Inflammatory macrophage treated with lipopolysaccharide for 1 hour (primary cell): ENCODE data around the gene DHX58.

Source experiments
- DNase-seq, 2 donors: peaks; one replicate each; pipeline ENCODE4 v3.0.0-alpha.2; 2020 to 2022

The DHX58 gene

DNA sequence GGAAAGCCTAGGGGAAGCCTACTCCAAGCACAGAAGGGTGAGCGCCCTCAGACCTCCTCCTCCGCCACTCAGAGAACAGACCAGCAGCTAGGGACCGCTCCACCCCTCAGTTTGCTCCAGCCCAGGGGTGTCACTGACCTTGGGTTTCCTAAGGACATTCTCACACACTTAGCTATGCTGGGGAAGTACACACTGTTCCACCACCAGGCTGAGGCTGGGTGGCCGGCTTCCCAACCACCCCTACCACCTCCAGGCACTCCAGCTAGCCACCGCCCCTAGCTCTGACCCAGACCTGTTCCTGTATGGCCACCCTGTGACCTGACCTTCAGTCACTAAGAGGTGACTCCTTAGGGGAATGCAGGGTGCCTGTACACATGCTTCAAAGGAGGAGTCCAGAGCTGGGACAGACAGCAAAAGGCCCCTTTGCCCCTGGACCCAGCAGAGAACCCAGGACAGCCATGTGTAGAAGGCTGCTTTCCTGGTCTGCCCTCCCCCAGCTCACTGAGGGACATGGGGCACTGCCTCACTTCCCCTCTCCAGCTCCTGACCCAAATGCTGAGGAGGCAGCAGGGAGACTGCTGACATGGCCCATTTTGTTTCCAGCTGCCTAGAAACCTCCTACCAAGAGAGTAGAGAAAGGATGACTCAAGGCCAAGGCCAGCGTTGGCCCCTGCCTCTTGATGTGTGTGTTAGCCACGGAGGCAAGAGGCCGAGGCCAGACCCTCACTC is 16.8 kb upstream of the DHX58 start:
- peak; percentile 33 to 58 for DNase-seq

DNA sequence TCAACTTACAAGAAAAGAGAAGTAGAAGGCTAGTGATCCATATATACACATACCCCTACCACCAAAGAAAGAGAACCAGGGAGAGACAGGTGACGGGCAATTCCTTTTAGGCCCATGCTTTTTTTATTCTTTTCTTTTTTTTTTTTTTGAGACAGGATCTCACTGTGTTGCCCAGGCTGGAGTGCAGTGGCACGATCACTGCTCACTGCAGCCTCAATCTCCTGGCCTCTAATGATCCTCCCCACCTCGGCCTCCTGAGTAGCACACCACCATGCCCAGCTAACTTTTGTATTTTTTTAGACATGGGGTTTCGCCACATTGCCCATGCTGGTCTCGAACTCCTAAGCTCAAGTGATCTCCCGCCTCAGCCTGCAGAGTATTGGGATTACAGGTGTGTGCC is 14.9 kb upstream of the DHX58 start:
- DNase-seq: no peak

DNA sequence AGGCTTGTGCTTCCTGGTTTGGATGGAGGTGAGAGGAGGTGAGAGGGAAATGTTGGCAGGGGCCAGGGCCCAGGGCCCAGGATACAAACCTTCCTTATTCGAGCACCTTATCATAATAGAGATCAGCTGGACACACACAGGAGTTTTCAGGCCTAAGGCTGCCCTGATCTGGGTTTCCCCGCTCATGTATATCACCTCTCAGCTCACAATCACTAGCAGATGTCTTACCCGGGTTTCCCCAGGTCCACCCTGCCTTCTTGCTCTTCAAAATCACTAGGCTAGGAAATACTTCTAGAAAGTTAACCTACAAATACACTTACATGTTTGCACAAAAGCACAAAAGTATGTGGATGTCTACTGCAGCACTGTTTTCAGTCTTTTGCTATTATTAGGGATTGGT is 14.3 kb upstream of the DHX58 start:
- DNase-seq: no peak

DNA sequence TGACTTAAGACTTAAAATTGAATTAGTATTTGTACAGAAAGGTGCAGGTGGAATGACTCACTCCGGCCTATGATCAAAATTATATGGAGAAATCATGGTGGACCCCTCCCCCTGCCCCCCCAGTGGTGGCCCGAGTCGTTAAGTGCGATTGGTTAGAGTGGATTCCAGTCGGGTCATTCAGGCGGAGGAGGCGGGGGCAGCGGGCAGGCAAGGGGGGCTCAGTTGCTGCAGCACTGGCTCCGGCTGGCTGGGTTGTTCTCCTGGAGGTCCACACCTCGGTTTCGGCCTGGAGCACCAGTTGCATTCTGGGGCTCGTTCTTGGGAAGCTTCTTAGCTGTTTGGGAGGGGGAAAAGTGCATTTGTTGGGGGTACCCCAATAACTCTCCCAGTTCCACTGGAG is 13.1 kb upstream of the DHX58 start:
- DNase-seq: no peak

DNA sequence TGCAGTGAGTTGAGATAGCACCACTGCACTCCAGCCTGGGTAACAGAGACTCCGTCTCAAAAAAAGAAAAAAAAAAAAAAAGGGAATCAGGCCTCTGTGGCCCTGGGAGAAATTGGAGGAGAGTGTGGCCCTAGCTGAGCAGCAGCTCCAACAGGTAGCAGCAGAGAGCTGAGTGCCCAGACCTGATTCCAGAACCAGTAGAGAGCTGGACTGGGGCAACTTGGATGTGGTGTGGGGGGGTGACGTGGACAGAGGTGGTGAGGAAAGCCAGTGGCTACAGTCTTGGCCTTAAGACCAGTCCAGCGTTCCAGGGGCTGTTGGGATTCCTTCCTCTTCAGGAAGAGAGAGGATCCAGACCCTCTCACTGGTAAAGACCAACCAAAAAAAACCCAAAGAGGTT is 11.7 kb upstream of the DHX58 start:
- no peak for DNase-seq

DNA sequence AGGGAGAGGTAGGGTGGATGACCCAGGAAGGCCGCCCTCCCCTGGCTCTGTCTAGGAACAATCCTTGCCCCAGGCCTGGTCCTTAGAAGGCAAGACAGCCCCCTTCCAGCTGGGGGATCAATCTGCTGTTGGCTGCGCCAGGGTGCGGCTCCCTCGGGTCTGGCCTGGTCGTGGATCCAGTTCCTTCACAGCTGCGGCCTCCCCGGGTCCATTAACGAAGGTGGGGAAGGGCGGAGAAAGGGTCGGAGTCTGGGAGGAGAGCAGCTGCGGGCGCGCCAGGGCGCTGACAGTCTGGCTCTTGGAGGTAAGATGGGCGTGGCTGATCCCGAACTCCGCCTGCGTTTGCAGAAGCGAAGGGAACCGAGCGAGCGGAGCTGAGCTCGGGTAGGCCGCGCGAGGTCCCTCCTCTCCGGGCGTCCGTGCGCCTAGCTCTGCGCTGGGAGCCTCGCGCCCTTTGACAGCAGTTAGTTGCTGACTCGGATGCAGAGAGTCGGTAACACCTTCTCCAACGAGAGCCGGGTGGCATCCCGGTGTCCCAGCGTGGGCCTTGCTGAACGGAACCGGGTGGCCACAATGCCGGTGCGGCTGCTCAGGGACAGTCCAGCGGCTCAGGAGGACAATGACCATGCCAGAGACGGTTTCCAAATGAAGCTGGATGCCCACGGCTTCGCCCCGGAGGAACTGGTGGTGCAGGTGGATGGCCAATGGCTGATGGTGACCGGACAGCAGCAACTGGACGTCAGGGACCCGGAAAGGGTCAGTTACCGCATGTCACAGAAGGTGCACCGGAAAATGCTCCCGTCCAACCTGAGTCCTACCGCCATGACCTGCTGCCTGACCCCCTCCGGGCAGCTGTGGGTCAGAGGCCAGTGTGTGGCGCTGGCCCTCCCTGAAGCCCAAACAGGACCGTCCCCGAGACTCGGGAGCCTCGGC is 10.1 kb upstream of the DHX58 start, which contains the start of gene HSPB9:
Gene HSPB9 (plus strand): TSS at position 434 of the 933 bp plus-strand sequence. CDS start 47 bp downstream, at position 481.
- no peak for DNase-seq

DNA sequence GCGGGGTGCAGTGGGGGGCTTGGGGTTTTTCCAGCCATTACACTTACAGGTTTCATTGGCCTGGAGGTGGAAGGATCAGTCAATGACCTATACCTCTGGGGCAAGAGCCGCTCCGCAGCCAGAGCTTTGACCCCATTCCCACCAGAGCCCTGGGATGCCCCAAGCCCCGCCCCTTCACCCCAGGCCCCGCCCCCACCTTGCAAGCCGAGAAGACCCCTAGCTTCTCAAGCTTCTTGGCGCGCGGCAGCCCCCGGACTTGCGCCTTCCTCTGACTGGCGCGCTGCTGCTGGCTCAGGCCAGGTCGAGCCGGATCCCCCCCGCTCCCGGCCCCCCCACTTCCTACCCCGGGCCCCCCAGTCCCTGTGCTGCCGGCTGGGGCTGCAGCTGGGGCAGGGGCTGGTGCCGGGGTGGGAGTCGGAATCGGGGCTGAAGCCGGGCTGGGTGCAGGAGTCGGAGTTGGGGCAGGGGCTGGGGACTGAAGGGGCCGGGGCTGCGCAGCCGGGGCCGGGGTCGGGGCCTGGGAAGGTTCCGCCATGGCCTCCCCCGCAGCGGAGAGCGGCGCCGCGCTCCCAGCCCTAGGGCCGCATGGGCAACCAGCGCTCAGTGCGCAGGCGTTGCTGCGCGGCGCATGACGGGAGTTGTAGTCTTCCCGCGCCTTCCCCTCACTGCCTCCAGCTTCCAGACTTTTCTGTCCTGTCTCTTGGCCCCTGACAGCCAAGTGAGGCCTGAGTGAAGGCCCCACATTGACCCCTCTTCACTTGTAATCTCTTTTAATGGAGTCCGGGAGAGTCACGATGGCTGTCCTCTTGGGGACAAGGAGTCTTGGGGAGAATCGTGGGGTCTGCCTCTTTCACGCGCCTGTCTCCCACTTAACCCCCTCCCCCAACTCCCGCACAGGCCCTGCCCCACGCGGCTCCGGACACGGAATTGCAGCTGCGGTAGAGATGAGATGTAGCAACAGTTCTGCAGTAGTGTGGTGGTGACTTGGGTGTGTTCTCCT is 8.6 kb upstream of the DHX58 start, which contains the start of gene KAT2A:
Gene KAT2A (minus strand): TSS at position 598 of the 1,000 bp plus-strand sequence. CDS start 63 bp downstream, at position 535.
- DNase-seq: peak; percentile 70 to 84

DNA sequence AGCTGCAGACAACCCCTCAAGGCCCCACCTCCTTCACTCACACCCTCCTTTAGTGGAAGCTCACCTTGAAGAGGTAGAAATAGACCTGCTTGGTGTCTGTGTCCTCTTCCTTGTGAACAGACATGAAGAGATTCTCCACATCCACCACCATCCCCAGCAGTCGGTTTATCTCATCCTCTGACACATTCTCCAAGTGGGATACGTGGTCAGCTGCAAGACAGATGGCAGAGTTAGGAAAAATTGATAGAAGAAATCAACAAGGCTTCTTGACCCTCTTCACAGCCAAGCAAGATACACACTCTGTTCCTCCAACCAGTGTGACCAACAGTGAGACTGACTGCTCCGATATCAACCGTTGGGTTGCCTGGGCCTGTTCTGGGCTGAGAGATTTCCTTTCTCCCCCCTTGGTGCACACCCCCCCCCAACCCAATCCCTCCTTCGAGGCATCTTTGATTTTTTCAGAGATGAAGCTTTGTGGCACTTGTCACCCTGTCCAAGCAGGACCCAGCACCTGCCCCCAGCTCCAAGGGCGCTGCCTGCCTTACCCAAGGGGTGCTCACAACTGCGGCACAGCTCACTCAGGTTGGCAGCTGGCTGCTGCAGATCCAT is 7.8 kb upstream of the DHX58 start:
- no peak for DNase-seq

DNA sequence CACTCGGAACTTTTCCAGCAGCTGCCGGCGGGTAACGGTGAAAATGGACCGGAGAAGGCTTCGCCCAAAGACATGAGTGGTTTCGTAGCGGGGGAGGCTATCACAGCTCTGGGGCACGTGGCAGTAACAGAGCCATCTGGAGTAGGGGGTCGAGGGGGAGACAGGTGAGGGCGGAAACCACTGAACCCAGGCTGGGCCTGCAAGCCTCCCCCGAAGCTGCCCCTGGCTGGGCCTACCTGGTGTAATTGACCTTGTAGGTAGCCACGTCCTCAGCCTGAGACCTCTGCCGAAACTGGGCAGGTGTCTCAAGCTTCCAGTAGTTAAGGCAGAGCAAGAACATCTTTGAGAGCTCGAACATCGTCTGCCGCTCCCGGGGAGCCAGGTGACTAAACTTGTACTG is 6.8 kb upstream of the DHX58 start:
- no peak for DNase-seq

DNA sequence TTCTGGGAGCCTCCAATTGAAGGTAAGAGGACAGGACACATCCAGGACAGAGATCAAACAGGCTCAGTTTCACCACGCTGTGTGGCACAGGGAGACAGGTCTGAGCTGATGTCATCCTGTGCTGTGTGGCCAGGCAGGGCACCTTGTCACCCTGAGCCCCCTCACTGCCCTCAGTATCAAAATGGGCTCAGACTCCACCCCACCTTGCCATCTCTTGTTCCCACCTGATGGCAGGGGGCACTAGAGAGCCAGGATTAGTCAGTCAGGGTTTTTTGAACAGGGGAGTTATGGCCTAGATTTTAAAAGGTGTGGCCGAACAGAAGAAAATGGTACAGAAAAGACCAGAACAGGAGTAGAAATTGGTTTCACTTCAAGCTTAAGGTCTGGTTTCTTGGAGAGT is 6.0 kb upstream of the DHX58 start:
- no peak for DNase-seq

DNA sequence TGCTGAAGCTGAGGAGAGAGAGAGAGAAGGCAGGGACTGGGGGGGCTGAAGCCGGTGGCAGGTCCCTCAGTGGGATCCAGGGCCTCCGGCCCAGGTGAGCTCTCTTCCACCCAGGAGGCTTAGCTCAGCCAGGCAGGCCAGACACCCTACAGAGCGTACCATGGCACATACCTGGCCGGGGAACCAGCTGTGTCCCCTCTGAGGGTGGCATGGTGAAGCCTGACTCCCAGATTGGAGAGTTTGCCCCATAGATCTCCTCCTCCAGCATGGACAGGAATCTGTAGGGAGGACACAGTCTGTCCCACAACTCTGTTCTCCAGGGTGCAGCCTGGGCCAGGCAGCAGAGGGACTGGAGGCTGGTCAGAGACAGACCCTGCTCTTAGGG is 5.6 kb upstream of the DHX58 start:
- DNase-seq: no peak

DNA sequence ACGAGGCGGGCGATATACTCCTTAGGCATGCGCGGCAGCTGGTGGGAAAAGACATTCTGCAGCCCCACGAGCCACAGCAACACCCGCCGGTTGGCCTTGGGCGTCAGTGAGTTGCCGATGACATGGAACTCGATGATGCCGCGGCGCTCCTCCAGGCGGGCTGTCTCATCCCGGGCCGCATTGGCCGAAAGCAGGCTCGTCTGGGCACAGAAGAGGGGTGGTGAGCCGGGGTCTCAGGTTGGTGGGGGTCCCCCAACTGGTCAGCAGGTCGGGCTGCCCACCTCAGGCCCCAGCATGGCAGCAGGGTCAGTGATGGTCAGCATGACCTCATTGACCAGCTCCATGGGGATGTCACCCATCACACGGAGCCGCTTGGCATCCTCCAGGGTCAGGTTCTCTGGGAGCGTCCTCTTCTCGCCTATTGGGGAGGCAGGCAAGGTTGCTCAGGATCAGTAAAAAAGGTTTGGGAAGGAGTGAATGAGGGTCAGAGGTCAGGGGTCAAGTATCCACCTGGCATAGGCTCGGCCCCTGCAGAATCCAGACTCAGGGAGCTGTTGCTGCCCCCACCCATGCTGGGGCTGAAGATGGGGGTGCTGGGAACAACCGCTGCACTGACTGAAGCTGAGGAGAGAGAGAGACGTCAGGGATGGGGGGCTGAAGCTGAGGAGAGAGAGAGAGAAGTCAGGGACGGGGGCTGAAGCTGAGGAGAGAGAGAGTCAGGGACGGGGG is 5.0 kb upstream of the DHX58 start:
- DNase-seq: no peak

DNA sequence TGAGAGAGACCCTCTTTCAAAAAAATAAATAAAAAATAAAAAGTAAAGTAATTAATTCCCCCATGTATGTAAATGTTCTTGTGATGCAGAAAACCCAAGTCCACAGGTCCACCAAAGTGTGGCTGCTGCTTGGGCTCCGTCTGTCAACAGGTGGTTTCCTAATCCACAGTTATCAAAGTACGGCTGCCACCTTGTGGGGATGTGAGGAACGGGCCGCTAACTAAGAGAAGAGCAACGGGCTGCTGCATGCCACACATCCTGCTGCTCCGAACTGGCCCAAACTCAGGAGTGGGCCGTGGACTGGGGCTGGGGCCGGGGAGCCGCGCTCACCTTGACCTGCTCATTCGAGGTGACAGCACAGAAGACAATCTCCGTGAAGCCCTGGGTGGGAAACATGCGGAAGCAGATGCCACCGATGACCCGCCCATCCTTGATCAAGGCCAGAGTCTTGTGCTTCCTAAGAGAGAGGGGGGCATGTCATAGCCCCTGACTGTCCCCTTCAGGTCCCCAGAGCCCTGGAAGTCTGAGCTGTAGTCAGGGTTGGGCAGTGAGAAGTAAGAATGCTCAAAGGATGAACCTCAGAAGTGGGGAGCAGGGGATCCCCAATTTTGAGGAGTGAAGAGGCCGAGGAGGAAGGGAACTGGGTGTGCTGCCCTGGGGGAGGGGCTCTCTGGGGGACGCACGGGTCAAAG is 4.3 kb upstream of the DHX58 start:
- DNase-seq: peak; percentile 67 to 94

DNA sequence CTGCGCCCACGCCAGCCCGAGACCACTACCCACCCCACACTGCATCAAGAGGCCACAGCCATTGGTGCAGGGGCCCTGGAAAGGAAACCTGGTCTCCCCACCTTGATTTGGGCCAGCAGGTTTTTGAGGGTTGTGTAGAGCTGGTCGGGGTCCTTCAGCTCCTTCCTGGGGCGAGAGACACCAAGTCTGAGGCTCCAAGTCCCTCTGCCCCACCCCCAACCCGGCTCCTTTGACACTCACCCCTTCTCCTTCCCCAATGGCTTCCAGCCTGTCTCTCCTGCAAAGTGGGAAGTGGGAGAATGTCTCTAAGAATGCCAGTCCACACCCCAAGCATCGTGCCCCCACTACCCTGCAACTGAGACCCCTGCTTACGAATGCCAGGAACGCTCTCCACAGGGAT is 1.6 kb upstream of the DHX58 start:
- DNase-seq: no peak

DNA sequence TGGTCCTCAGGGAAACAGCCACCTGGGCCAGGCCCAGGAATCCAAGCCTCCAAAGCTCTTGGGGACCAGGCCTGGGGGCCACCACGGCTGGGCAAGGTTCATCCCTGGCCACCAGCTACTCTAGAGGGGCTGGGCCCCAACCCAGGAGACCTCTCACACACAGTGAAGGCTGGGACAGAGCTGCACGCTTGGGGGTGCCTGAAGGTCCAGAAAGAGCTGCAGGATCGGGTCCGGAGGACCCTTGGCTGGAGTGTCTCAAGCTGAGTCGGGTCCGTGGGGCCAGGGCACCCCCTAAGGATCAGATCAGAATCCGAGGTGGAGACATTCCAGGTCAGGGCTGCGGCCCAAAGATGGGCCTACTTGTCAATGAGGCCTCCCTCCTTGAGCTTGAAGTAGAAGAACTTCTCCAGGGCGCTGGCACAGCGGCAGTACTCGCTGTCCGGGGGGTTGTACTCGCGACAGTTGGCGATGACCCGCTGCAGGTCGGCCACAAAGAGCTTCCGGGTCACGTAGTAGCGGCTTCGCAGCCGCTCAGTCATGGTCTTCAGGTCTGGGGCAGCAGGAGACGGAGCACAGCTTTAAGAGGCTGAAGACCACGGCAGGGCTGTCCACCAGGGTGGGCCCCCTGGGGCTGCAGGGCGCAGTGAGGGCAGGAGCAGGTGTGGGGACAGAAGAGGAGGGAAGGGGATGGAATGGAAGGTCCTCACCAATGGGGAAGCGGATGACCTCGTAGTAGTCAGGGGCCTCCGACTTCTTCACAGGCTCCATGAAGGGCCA is 967 bp upstream of the DHX58 start:
- no peak for DNase-seq

DNA sequence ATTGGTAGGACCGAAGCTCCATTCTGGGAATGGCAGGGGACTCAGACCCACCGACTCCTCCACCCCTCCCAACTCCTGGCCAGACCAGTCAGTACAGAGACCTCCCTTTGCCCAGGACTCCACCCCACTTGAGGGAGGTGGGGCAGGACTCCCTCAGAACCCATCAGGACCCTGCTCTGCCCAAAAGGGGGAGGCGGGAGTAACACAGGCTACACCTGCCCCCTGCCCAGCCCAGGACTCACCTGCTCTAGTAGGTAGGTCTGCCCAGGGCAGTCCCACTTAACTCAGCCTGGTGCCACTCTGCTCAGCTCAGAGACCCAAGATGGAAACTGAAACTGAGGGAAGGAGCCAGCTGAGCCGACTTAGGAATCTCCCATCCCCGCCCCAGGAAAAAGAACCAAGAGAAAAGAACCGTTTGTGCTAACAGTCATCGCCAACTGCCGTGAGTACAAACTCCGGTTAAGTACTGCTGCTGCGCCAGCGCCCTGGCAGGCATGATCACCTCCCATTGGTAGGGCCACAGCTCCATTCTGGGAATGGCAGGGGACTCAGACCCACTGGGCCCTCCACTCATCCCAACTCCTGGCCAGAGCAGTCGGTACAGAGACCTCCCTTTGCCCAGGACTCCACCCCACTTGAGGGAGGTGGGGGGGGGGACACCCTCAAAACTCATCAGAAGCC is 503 bp downstream of the DHX58 start:
- peak; percentile 79 to 84 for DNase-seq

DNA sequence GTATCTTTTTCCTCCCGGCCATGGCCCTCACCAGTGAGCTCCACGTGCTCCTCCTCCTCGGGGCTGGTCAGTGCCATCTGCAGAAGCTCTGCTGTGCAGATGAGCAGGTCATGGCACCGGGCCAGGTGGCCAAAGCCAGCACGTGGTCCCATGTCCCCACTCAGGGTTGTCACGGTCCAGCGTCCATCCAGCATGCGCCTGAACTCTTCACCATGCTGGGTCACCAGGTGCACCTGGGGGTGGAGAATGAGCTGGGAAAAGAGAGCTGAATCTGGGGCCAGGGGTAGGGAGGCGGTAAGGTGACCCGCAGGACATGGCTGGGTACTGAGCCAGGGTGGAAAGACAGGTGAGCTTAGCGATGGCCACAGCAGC is 1.3 kb downstream of the DHX58 start:
- DNase-seq: no peak

DNA sequence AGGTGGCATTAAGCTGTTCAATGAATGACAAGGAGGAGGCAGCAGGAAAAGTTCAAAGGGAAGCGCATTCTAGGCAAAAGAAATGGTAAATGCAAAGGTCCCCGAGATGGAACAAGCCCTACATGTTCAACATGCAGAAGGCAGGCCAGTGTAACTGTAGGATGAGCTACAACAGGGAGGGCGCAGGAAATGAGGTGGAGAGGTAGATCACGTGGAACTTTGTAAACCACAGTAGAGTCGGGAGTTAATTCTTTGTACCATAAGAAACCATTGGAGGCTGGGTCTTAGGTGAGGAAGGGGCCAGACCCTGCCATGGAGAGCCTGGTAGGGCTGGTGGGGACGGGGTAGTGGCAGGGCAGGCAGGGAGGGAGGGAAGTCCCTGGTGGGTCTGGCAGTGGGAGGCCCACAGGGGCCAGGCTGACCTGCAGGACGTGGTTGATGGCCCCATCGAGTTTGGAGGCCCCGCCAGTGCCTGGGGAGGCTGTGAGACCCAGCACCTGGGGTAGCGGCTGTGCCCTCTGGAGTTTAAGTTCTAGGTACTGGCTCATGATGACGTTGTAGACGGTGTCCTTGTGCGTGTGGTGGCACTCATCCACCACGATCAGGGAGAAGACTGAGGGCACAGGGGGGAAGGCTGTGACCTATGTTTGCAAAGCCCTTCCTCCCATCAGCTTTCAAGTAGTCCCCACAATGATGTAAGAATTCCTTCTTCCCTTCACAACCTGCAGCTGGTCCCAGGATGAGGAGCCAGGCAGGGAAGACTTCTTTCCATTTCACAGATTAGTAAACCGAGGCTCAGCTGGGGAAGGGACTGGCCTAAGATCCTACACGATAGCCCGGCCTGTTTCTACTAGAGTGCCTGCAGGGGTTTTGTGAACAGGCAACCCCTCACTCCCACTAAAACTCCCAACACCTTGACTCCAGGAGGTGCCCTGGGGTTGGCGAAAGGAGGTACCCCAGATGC is 1.9 kb downstream of the DHX58 start:
- DNase-seq: no peak
